Small intestine (tissue), 7 donors: Measurements from ENCODE around the gene TMED9. TPM values are rescaled to one million over a fixed set of nuclear protein-coding genes. Genes with fewer than 3 reads are reported as not detected.
A peak's percentile ranks its signal among the peaks of the same experiment; 100 is the strongest.

Source experiments
- DNase-seq, 2 donors: peaks; one replicate each; pipeline versions ENCODE4 v3.0.0 to v3.0.0-alpha.2; 2013
- FAIRE-seq: peaks from 2 replicates; lab custom pipeline; 2012; peaks lifted over from hg19 to GRCh38; lab: Jason Lieb, UNC
- H3K27ac ChIP-seq, 3 donors: one replicate each; pipeline ENCODE4 v1.5.1; 2013; ENCODE audit warnings: low read length in 2 of 3, mild to moderate bottlenecking in 2 of 3, control low read depth in 1 of 3, inconsistent platforms in 1 of 3, low read depth in 1 of 3, moderate library complexity in 1 of 3
- H3K27me3 ChIP-seq, 3 donors: one replicate each; pipeline ENCODE4 v1.6.1; 2013; ENCODE audit warnings: low read length in 3 of 3, inconsistent platforms in 1 of 3; ENCODE audit not compliant: control insufficient read depth in 3 of 3, insufficient read depth in 3 of 3
- H3K36me3 ChIP-seq, 3 donors: one replicate each; pipeline ENCODE4 v1.6.1; 2013; ENCODE audit warnings: low read length in 3 of 3, inconsistent platforms in 1 of 3, low read depth in 1 of 3, mild to moderate bottlenecking in 1 of 3, moderate library complexity in 1 of 3; ENCODE audit not compliant: control insufficient read depth in 3 of 3, insufficient read depth in 2 of 3
- H3K4me1 ChIP-seq, 3 donors: one replicate each; pipeline ENCODE4 v1.6.1; 2013; ENCODE audit warnings: low read length in 2 of 3, inconsistent platforms in 1 of 3, low read depth in 1 of 3, mild to moderate bottlenecking in 1 of 3, moderate library complexity in 1 of 3; ENCODE audit not compliant: control insufficient read depth in 3 of 3, insufficient read depth in 2 of 3
- H3K4me3 ChIP-seq, 3 donors: one replicate each; pipeline ENCODE4 v1.5.1; 2013; ENCODE audit warnings: low read length in 3 of 3, control low read depth in 1 of 3, inconsistent platforms in 1 of 3, low read depth in 1 of 3, mild to moderate bottlenecking in 1 of 3, moderate library complexity in 1 of 3
- H3K9me3 ChIP-seq, 2 donors: one replicate each; pipeline ENCODE4 v1.6.1; 2013; ENCODE audit warnings: low read depth in 1 of 2, low read length in 1 of 2; ENCODE audit not compliant: control insufficient read depth in 2 of 2, insufficient read depth in 1 of 2
- WGBS, 3 donors: extraction: QIAGEN DNeasy Blood & Tissue Kit; methylation state at CpG; one replicate each; pipeline ENCODE4 v1.1.7; 2013; 5-methylcytosine and 5-hydroxymethylcytosine counted together
- polyA plus RNA-seq, 4 donors: library from polyadenylated mRNA; stranded (reverse) in 3 of 4; unstranded in 1 of 4; fragments of 200-250 nt in 3 of 4; fragments of 120-200 nt in 1 of 4; gene quantifications; one replicate each; pipeline versions ENCODE4 v1.2.1 to v1.2.3, GENCODE V29; 2013
- donor health status: healthy with polysubstance abuse.
- donor health status: control.
- donor health status: control.
- donor health status: Bipolar disorder and iron deficiency.
- donor health status: healthy.

TMED9 gene
- polyA plus RNA-seq, 4 donors: 34.9 to 183 (median 86.3) TPM

GRCh38 chr5:177550122-177550521 is 41.9 kb upstream of the TMED9 start:
- FAIRE-seq (no peak), DNase-seq (no peak)
- H3K27ac ChIP-seq: no peak overlapping the region
- H3K36me3 ChIP-seq: peaks cover 0 to 16% (median 0%) of the 10 kb centered on the region in 3 donors
- no peak overlapping the region for H3K4me3 ChIP-seq
- no peaks in the 10 kb centered on the region for H3K9me3 ChIP-seq
- 71 to 84% (median 72%) methylated on average over 1 of the region's 1 CpG for WGBS, 3 donors
- peaks cover 0 to 13% (median 3%) of the 10 kb centered on the region in 3 donors for H3K4me1 ChIP-seq
- H3K27me3 ChIP-seq: no peaks in the 10 kb centered on the region

GRCh38 chr5:177552839-177553455 is 39.1 kb upstream of the TMED9 start:
- H3K27ac ChIP-seq: no peak overlapping the region
- DNase-seq (peak; percentile 20 to 24), FAIRE-seq (no peak)

GRCh38 chr5:177553671-177554429 is 38.2 kb upstream of the TMED9 start:
- FAIRE-seq: no peak
- 0 to 1% (median 1%) methylated on average over 31 to 72 of the region's 72 CpGs for WGBS, 3 donors
- Histone ChIP-seq H3K36me3 (peaks cover 0 to 12% (median 0%) of the 10 kb centered on the region in 3 donors), H3K4me1 (peaks cover 0 to 13% (median 11%) of the 10 kb centered on the region in 3 donors), H3K4me3 (peak overlapping the region; percentile 78 to 96 (median 84)), H3K9me3 (no peaks in the 10 kb centered on the region), H3K27ac (peak overlapping the region; percentile 65 to 77 (median 70)), H3K27me3 (no peaks in the 10 kb centered on the region)
- peak; percentile 46 to 70 for DNase-seq

More at GRCh38 chr5:177552839-177553455, 39.1 kb upstream of the TMED9 start:
- H3K4me3 ChIP-seq: peak overlapping the region; percentile 78 to 96 (median 84)
- H3K4me1 ChIP-seq: peaks cover 0 to 13% (median 11%) of the 10 kb centered on the region in 3 donors
- H3K27me3 ChIP-seq: no peaks in the 10 kb centered on the region
- H3K9me3 ChIP-seq: no peaks in the 10 kb centered on the region
- peaks cover 0 to 12% (median 0%) of the 10 kb centered on the region in 3 donors for H3K36me3 ChIP-seq
- 40 to 44% (median 42%) methylated on average over 16 of the region's 16 CpGs for WGBS, 3 donors

GRCh38 chr5:177554474-177555111 is 37.4 kb upstream of the TMED9 start, which contains the start of gene FAM193B:
FAM193B (minus strand) TSS chr5:177554563; CDS start chr5:177554458, 105 bp downstream.
- no peak for FAIRE-seq
- peak; percentile 93 to 96 for DNase-seq
- WGBS, 3 donors: 4 to 7% (median 6%) methylated on average over 33 to 49 of the region's 49 CpGs
- Histone ChIP-seq H3K4me3 (peak within 1 kb of the TSS; percentile 78 to 96 (median 84)), H3K9me3 (no peaks in the 10 kb centered on the region), H3K4me1 (peaks cover 0 to 13% (median 11%) of the 10 kb centered on the region in 3 donors), H3K36me3 (peaks cover 0 to 10% (median 0%) of the 10 kb centered on the region in 3 donors), H3K27me3 (no peaks in the 10 kb centered on the region), H3K27ac (peak within 1 kb of the TSS; percentile 65 to 77 (median 70))

GRCh38 chr5:177555228-177555627 is 36.8 kb upstream of the TMED9 start:
- Histone ChIP-seq H3K36me3 (peaks cover 0 to 9% (median 0%) of the 10 kb centered on the region in 3 donors), H3K9me3 (no peaks in the 10 kb centered on the region), H3K4me3 (peak overlapping the region in 1 of 3 donors; percentile 96), H3K4me1 (peaks cover 0 to 13% (median 11%) of the 10 kb centered on the region in 3 donors), H3K27me3 (no peaks in the 10 kb centered on the region), H3K27ac (no peak overlapping the region)
- FAIRE-seq: no peak
- no peak for DNase-seq
- WGBS, 3 donors: 80 to 89% (median 83%) methylated on average over 2 of the region's 2 CpGs

GRCh38 chr5:177555665-177556064 is 36.3 kb upstream of the TMED9 start:
- no peak overlapping the region for H3K4me3 ChIP-seq
- no peaks in the 10 kb centered on the region for H3K9me3 ChIP-seq
- FAIRE-seq (no peak), DNase-seq (no peak)
- H3K36me3 ChIP-seq: peaks cover 0 to 7% (median 0%) of the 10 kb centered on the region in 3 donors
- H3K27ac ChIP-seq: no peak overlapping the region
- H3K27me3 ChIP-seq: no peaks in the 10 kb centered on the region
- WGBS, 3 donors: 91 to 93% (median 93%) methylated on average over 5 of the region's 5 CpGs
- H3K4me1 ChIP-seq: peaks cover 0 to 13% (median 11%) of the 10 kb centered on the region in 3 donors

GRCh38 chr5:177557041-177557647 is 34.9 kb upstream of the TMED9 start:
- Histone ChIP-seq H3K9me3 (peaks cover 0 to 6% of the 10 kb centered on the region in 2 donors), H3K4me1 (peaks cover 0 to 13% (median 11%) of the 10 kb centered on the region in 3 donors), H3K36me3 (peaks cover 0 to 6% (median 0%) of the 10 kb centered on the region in 3 donors), H3K4me3 (no peak overlapping the region), H3K27ac (peak overlapping the region in 1 of 3 donors; percentile 28), H3K27me3 (no peaks in the 10 kb centered on the region)
- FAIRE-seq: no peak
- DNase-seq: peak; percentile 70 to 71
- 10 to 38% (median 35%) methylated on average over 4 of the region's 4 CpGs for WGBS, 3 donors
